Activated T-cell treated with anti-CD3 and anti-CD28 coated beads, Interleukin-2, amount 50 U/mL, for 24 hours (primary cell): Measurements from ENCODE around the gene GTF2F2.
"Not testable (repeated sequence)": the region's sequence is repeated elsewhere in the genome, so short reads cannot be mapped to it uniquely, and the experiment has no call there.

ENCODE experiments used
- DNase-seq: peaks from one replicate; pipeline ENCODE4 v3.0.0-alpha.2; 2020
- H3K27ac Mint-ChIP-seq: 2 replicates; pipeline ENCODE4 v1.8.0; 2020; ENCODE audit warnings: mild to moderate bottlenecking, mixed read lengths
- H3K27me3 Mint-ChIP-seq: 2 replicates; pipeline ENCODE4 v1.8.0; 2020; ENCODE audit warnings: mixed read lengths
- H3K36me3 Mint-ChIP-seq: 2 replicates; pipeline ENCODE4 v1.8.0; 2020; ENCODE audit warnings: low read depth, mixed read lengths
- H3K4me1 Mint-ChIP-seq: 2 replicates; pipeline ENCODE4 v1.8.0; 2020; ENCODE audit warnings: low read depth, mixed read lengths
- H3K4me3 Mint-ChIP-seq: 2 replicates; pipeline ENCODE4 v1.8.0; 2020; ENCODE audit warnings: mild to moderate bottlenecking, moderate library complexity, mixed read lengths
- H3K9me3 Mint-ChIP-seq: 2 replicates; pipeline ENCODE4 v1.8.0; 2020; ENCODE audit warnings: mixed read lengths

Gene GTF2F2

GRCh38 chr13:45180713-45181601 lies 60.6 kb downstream of the GTF2F2 start:
- H3K9me3 Mint-ChIP-seq = no peaks in the 10 kb centered on the region
- DNase-seq = no peak
- no peak overlapping the region for H3K27ac Mint-ChIP-seq
- H3K36me3 Mint-ChIP-seq = peaks cover 64% of the 10 kb centered on the region
- H3K4me3 Mint-ChIP-seq = no peak overlapping the region
- peaks cover 40% of the 10 kb centered on the region for H3K4me1 Mint-ChIP-seq
- no peaks in the 10 kb centered on the region for H3K27me3 Mint-ChIP-seq

GRCh38 chr13:45184693-45185092 lies 64.4 kb downstream of the GTF2F2 start:
- H3K36me3 Mint-ChIP-seq = peaks cover 63% of the 10 kb centered on the region
- H3K27me3 Mint-ChIP-seq = no peaks in the 10 kb centered on the region
- DNase-seq = no peak
- peak overlapping the region; percentile 7 for H3K27ac Mint-ChIP-seq
- no peaks in the 10 kb centered on the region for H3K9me3 Mint-ChIP-seq
- H3K4me3 Mint-ChIP-seq = no peak overlapping the region
- peaks cover 16% of the 10 kb centered on the region for H3K4me1 Mint-ChIP-seq

DNA sequence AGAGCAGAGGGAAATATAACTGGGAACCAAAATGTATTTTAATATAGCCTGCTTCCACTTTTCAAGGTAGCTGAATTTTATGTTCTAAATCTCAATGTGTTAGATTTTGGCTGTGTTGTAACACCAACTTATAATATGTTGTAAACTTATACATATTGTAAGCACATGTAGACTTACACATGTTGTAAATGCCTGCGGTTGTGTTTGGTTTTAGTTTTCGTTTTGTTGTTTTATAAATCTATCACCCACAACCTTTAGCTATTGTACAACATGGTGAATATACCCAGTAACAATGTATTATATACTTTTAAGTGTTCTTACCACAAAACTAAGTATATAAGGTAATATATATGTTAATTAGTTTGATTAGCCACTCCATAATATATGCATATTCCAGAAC lies 65.0 kb downstream of the GTF2F2 start:
- H3K36me3 Mint-ChIP-seq = peaks cover 62% of the 10 kb centered on the region
- no peak overlapping the region for H3K27ac Mint-ChIP-seq
- no peak overlapping the region for H3K4me3 Mint-ChIP-seq
- no peaks in the 10 kb centered on the region for H3K9me3 Mint-ChIP-seq
- DNase-seq = no peak
- H3K4me1 Mint-ChIP-seq = peaks cover 13% of the 10 kb centered on the region
- no peaks in the 10 kb centered on the region for H3K27me3 Mint-ChIP-seq

DNA sequence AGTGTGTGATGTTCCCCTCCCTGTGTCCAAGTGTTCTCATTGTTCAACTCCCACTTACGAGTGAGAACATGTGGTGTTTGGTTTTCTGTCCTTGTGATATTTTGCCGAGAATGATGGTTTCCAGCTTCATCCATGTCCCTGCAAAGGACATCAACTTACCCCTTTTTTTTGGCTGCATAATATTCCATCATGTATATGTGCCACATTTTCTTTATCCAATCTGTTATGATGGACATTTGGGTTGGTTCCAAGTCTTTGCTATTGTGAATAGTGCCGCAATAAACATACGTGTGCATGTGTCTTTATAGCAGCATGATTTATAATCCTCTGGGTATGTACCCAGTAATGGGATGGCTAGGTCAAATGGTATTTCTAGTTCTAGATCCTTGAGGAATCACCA lies 68.8 kb downstream of the GTF2F2 start:
- H3K4me1 Mint-ChIP-seq, H3K27me3 Mint-ChIP-seq, H3K4me3 Mint-ChIP-seq, H3K27ac Mint-ChIP-seq, H3K9me3 Mint-ChIP-seq, DNase-seq: not testable (repeated sequence)
- H3K36me3 Mint-ChIP-seq = peaks cover 41% of the 10 kb centered on the region

GRCh38 chr13:45189511-45189910 lies 69.2 kb downstream of the GTF2F2 start:
- not testable (repeated sequence) for H3K27ac Mint-ChIP-seq, H3K4me1 Mint-ChIP-seq, DNase-seq, H3K27me3 Mint-ChIP-seq, H3K4me3 Mint-ChIP-seq, H3K9me3 Mint-ChIP-seq
- H3K36me3 Mint-ChIP-seq = peaks cover 41% of the 10 kb centered on the region

- Mint-ChIP-seq H3K4me3 (no peak overlapping the region), H3K27ac (no peak overlapping the region)
- no peak for DNase-seq
Measured at GRCh38 chr13:45191874-45192273, 71.6 kb downstream of the GTF2F2 start.

DNA sequence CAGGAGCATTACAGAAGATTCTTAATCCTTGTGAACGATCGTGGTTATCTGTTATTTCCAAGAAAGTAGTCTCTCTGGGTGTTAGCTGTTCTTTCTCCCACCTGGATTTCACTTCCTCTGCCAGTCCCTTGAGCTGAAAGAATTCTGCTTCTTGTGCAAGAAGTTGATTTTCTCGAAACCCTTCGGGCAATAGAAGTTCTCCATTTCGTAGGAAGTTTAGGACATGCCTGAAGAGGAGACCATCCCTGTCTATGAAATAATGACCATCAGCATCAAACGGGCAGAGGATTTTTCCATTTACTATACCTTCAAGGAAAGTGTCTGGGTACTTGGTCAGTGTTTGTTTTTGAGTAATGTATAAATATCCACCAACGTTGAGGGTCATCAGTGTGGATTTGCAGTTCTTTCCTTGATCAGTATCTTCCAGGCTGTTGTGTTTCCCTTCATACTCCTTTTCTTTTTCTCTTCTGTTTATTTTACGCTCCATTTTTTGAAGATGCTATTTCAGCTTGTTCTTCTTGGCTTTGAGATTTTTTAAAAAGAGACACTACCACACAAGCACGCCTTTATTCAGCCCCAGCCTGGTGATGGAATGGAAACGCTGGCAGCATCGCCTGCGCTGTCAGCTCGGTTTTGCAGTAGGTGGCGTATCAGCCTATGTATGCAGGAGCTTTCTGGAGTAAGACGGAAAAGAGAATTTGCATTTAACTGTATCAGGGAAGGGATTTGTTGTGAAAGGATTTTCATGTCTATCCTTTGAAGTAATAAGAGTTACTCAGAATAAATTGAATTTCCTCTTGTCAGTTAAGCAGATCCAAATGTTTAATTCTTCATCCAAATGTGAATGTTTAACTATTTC lies 74.0 kb downstream of the GTF2F2 start:
- no peak overlapping the region for H3K4me3 Mint-ChIP-seq
- no peaks in the 10 kb centered on the region for H3K27me3 Mint-ChIP-seq
- H3K27ac Mint-ChIP-seq = no peak overlapping the region
- peaks cover 18% of the 10 kb centered on the region for H3K4me1 Mint-ChIP-seq
- no peaks in the 10 kb centered on the region for H3K9me3 Mint-ChIP-seq
- H3K36me3 Mint-ChIP-seq = peaks cover 41% of the 10 kb centered on the region
- DNase-seq = no peak

More at GRCh38 chr13:45191874-45192273, 71.6 kb downstream of the GTF2F2 start:
- H3K4me1 Mint-ChIP-seq = peaks cover 13% of the 10 kb centered on the region
- no peaks in the 10 kb centered on the region for H3K27me3 Mint-ChIP-seq
- no peaks in the 10 kb centered on the region for H3K9me3 Mint-ChIP-seq
- H3K36me3 Mint-ChIP-seq = peaks cover 43% of the 10 kb centered on the region

GRCh38 chr13:45195421-45195820 lies 75.1 kb downstream of the GTF2F2 start:
- Mint-ChIP-seq H3K27ac (no peak overlapping the region), H3K36me3 (peaks cover 40% of the 10 kb centered on the region), H3K4me1 (peaks cover 20% of the 10 kb centered on the region), H3K4me3 (no peak overlapping the region), H3K27me3 (no peaks in the 10 kb centered on the region), H3K9me3 (no peaks in the 10 kb centered on the region)
- no peak for DNase-seq

- peaks cover 20% of the 10 kb centered on the region for H3K4me1 Mint-ChIP-seq
- DNase-seq = no peak
- no peak overlapping the region for H3K4me3 Mint-ChIP-seq
- H3K36me3 Mint-ChIP-seq = peaks cover 45% of the 10 kb centered on the region
- no peak overlapping the region for H3K27ac Mint-ChIP-seq
- no peaks in the 10 kb centered on the region for H3K27me3 Mint-ChIP-seq
- H3K9me3 Mint-ChIP-seq = no peaks in the 10 kb centered on the region
Measured at GRCh38 chr13:45196096-45196495, 75.8 kb downstream of the GTF2F2 start.

DNA sequence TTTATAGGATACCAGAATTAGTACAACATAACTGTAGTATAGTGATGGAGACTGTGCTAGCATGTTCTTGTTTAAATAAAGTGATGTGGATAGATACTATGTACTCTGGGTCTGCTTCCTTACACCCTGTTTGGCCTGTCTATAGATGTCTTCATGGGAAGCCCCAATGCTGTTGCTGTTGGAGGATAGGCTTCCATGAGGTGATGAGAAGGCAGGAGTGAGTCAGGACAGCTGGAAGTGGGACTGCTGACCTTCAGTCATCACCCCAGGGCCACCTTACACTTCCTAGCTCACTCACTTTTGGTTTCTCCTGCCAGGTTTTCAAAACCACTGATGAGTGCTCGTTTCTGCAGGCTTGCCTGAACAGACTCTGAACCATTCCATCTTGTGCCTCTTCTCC lies 76.3 kb downstream of the GTF2F2 start:
- no peak overlapping the region for H3K4me3 Mint-ChIP-seq
- H3K9me3 Mint-ChIP-seq = no peaks in the 10 kb centered on the region
- no peak overlapping the region for H3K27ac Mint-ChIP-seq

GRCh38 chr13:45198041-45198440 lies 77.7 kb downstream of the GTF2F2 start:
- Mint-ChIP-seq H3K4me1 (peaks cover 21% of the 10 kb centered on the region), H3K4me3 (no peak overlapping the region), H3K9me3 (no peaks in the 10 kb centered on the region), H3K27me3 (no peaks in the 10 kb centered on the region), H3K27ac (no peak overlapping the region), H3K36me3 (peaks cover 59% of the 10 kb centered on the region)
- DNase-seq = no peak

More for the DNA sequence above, 76.3 kb downstream of the GTF2F2 start:
- H3K4me1 Mint-ChIP-seq = peaks cover 20% of the 10 kb centered on the region
- no peaks in the 10 kb centered on the region for H3K27me3 Mint-ChIP-seq
- no peak for DNase-seq
- peaks cover 50% of the 10 kb centered on the region for H3K36me3 Mint-ChIP-seq

- Mint-ChIP-seq H3K36me3 (peaks cover 58% of the 10 kb centered on the region), H3K27ac (no peak overlapping the region), H3K4me1 (peaks cover 24% of the 10 kb centered on the region), H3K27me3 (no peaks in the 10 kb centered on the region), H3K9me3 (no peaks in the 10 kb centered on the region), H3K4me3 (no peak overlapping the region)
- no peak for DNase-seq
Measured at GRCh38 chr13:45198924-45199323, 78.6 kb downstream of the GTF2F2 start.

DNA sequence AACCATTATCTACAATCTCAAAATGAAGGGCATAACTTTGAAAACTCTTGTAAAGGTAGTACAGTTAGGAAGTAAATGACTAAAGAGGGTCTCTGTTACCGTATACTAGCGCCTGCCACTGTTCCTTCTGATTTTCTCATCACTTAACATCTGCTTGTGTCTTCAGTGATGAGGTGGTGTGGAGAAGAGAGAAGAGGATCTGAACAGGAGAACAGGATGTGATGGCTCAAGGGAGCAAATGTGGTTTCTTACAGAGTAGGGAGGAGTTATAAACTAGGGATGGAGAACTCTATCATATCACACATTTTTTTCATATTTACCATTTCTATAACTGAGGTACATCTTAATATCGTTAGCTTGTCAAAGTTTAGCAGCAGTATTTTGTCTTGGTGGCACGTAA lies 79.4 kb downstream of the GTF2F2 start:
- Mint-ChIP-seq H3K4me1 (peaks cover 28% of the 10 kb centered on the region), H3K27ac (no peak overlapping the region), H3K36me3 (peaks cover 51% of the 10 kb centered on the region), H3K27me3 (no peaks in the 10 kb centered on the region), H3K9me3 (no peaks in the 10 kb centered on the region), H3K4me3 (no peak overlapping the region)
- no peak for DNase-seq

GRCh38 chr13:45200701-45201232 lies 80.5 kb downstream of the GTF2F2 start, which contains the start of gene KCTD4:
KCTD4 (minus strand) TSS chr13:45201045; CDS start chr13:45194567, 6,478 bp downstream.
- H3K27ac Mint-ChIP-seq = no peak within 1 kb of the TSS

More at GRCh38 chr13:45200701-45201232, 80.5 kb downstream of the GTF2F2 start, which contains the start of gene KCTD4:
- no peak for DNase-seq
- Mint-ChIP-seq H3K4me3 (no peak within 1 kb of the TSS), H3K9me3 (no peaks in the 10 kb centered on the region), H3K27me3 (no peaks in the 10 kb centered on the region), H3K36me3 (peaks cover 47% of the 10 kb centered on the region), H3K4me1 (peaks cover 32% of the 10 kb centered on the region)
